Gastroesophageal sphincter (tissue), 3 donors: ENCODE results near the gene ZNF10.

Source experiments
- CTCF ChIP-seq, 4 experiments: fragments of 200-600 bp in 2 of 4; fragments of 450-650 bp in 2 of 4; sonication (generic) in 1 of 4; IDR thresholded peaks; one replicate each; pipeline ENCODE4 v1.5.1; 2017 to 2019; ENCODE audit warnings: antibody characterized with exemption in 4 of 4, mild to moderate bottlenecking in 2 of 4, moderate library complexity in 2 of 4
- EP300 ChIP-seq: sonication (generic); formaldehyde crosslinking; IDR thresholded peaks from one replicate; pipeline ENCODE4 v1.6.1; 2017; ENCODE audit warnings: antibody characterized with exemption, mild to moderate bottlenecking
- POLR2A ChIP-seq, 2 donors: fragments of 450-650 bp; IDR thresholded peaks; one replicate each; pipeline ENCODE4 v1.6.1; 2017; ENCODE audit warnings: antibody characterized with exemption in 2 of 2, mild to moderate bottlenecking in 2 of 2, moderate library complexity in 1 of 2
- POLR2AphosphoS5 ChIP-seq: sonication (generic); formaldehyde crosslinking; IDR thresholded peaks from one replicate; pipeline ENCODE4 v1.6.1; 2017; ENCODE audit warnings: antibody characterized with exemption

- no peak for TF ChIP-seq POLR2AphosphoS5
- TF ChIP-seq CTCF (IDR thresholded peaks at IDR 0.05): no peak
- no peak for TF ChIP-seq POLR2A (IDR thresholded peaks at IDR 0.05)
- TF ChIP-seq EP300: no peak
Measured at GRCh38 chr12:133172491-133172890, 42.1 kb downstream of the ZNF10 start.
